ENCODE data around the gene FAM222B.
"Not testable (repeated sequence)": the region's sequence is repeated elsewhere in the genome, so short reads cannot be mapped to it uniquely, and the experiment has no call there.

The FAM222B gene

DNA sequence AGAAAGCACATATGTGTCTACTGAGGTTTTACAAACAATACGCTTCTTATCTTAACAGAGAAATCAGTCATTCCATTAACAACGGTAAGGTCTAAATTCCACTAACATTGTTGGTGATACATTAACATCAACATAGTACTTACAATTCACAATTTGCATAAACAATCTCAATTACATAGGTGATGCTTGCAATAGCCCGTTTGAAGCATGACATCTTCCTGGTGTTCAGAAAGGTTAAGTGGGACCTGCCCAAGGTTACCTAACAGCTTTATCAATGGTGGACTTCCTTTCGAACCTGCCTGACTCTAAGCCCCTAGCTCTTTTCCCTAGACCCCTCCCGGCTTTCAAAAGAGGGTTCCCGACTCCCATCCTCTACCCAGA lies 699 bp downstream of the FAM222B start:
- DNase-seq (ENCODE audit: low read depth in 3 of 3), result no peak

DNA sequence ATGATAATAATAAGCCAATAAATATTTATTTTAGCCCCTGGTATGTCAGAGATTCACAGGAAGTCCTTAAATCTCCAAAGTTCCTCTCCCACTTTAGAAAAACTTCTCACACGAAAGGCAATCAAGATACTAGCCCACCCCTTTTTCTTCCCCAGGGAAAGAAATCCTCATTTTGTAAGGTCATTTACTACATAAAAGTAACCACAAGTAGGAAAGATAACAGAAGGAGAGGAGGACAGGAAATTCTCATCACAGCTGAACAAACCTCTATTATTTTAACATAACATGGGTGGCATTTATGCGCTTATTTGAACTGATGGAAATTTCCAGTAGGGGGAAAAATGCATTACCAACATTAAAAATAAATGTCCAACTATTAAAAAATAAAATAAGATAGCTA lies 3.4 kb downstream of the FAM222B start:
- no peak for DNase-seq (ENCODE audit: low read depth in 3 of 3)

DNA sequence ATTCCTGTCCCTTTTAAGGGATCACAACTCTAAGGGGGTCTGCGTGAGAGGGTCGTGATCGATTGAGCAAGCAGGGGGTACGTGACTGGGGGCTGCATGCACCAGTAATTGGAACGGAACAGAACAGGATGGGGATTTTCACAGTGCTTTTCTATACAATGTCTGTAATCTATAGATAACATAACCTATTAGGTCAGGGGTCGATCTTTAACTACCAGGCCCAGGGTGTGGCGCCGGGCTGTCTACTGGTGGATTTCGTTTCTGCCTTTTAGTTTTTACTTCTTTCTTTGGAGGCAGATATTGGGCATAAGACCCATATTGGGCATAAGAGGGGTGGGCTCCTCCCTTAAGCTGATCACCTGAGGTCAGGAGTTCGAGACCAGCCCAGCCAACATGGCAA lies 6.0 kb downstream of the FAM222B start:
- DNase-seq (ENCODE audit: low read depth in 3 of 3), result not testable (repeated sequence)

DNA sequence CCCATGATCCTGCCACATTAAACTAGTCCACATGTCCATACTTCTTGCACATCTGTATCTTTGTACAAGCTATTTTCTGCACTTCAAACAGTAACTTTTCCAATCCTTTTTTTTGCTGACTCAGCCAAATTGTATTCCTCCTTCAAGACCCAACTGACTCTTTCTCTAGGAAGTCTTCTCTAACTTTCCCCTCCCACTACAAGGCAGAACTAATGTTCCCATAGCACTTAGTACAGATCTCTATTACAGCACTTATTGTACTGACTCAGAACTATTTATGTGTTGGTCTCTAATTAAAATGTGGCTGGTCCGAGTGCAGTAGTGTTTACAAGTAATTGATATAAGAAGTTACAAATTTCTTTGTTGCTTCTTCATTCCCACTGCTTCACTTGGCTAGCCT lies 8.2 kb downstream of the FAM222B start:
- no peak for DNase-seq (ENCODE audit: low read depth in 3 of 3)

DNA sequence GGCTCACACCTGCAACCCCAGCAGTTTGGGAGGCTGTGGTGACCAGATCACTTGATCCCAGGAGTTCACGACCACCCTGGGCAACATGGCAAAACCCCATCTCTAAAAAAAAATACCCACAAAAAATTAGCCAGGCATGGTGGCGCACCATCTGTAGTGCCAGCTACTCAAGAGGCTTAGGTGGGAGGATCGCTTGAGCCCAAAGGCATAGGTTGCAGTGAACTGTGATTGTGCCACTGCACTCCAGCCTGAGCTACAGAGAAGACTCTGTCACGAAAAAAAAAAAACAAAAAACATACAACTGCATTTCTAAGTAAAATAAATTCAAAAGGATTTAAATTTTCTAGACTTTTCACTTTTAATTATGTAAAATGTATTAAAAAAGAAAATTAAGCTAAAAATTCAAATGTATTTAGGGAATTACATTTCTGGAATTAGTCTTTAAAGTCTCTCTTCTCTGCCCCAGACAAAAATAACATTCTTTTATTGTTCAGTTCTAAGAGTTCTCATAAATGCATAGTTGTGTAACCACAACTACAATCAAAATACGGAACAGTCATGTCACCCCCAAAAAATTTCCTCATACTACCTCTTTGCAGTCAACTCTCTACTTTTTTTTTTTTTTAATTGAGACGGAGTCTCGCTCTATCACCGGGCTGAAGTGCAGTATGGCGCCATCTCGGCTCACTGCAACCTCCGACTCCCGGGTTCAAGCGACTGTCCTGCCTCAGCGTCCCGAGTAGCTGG lies 14.1 kb downstream of the FAM222B start:
- no peak for DNase-seq (ENCODE audit: low read depth in 3 of 3)

DNA sequence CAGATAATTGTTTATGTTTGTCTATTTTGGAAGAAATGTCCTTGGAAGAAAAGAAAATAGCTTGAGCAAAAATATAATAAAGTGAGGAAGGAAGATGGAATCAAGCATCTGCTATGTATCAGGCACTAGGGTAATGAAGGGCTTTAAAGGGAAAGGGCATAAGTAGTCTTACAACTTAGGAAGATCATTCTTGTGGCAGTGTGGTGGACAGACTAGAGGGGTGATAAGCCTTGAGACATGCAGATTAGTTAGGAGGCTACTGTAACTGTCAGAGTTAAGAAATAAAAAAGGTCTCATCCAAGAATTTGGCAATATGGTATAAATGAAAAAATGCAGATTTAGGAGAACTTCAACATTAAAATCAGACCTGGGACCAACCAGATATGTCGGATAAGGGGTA lies 14.9 kb downstream of the FAM222B start:
- no peak for DNase-seq (ENCODE audit: low read depth in 3 of 3)

DNA sequence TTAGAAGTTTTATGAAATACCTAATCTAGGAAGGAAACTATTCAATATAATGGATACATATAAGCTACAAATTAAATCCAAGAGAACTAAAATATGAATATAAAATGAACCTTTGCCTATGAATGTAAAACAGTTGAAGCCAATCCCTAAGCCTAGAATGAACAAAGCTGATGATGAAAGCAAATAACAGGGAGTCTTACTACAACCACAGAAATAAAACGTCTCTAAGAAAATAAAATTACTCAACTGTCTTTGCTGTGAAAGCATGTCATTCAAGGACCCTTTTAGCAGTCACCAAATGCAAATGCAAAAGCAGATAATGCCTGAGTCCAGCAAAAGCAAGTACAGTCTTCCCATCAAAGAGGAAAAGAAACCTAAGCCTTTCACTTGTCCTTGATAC lies 23.0 kb downstream of the FAM222B start:
- no peak for DNase-seq (ENCODE audit: low read depth in 3 of 3)

DNA sequence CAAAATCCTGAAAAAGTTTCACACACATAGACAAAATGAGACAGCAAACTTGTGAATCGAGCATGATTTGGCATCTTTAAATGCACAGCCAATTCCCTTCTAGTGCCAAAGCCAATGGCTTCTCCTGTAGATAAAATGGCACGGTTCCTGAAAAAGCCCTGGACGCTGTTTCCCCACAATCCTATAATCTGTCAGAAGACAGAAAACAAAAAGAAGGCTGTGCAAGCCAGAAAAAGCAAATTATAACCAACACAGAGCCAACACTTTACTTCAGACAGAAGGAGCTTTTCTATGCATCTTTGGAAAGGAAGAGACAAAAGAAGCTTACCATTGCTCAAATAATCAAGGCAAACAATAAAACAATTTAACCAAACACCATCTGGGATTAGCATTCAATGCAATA lies 23.8 kb downstream of the FAM222B start:
- no peak for DNase-seq (ENCODE audit: low read depth in 3 of 3)

DNA sequence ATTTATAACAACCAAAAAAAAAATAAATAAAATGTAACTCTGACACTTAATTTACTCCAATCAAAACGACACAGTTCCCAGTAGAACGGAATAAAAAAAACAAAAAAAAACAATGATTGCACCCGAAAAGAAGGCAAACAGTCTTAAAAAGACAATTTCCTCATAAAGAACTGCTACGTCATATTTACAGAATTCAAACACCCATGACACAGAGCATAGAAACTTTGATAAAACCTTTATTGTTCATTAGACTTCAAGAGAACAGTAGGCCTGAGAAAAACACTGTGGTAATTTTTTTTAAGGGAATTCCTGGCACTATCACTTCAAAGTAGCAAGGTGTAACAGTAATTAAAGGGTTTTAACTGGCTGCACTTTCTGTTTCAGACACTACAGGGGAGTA lies 26.1 kb downstream of the FAM222B start:
- DNase-seq (ENCODE audit: low read depth in 3 of 3), result no peak

DNA sequence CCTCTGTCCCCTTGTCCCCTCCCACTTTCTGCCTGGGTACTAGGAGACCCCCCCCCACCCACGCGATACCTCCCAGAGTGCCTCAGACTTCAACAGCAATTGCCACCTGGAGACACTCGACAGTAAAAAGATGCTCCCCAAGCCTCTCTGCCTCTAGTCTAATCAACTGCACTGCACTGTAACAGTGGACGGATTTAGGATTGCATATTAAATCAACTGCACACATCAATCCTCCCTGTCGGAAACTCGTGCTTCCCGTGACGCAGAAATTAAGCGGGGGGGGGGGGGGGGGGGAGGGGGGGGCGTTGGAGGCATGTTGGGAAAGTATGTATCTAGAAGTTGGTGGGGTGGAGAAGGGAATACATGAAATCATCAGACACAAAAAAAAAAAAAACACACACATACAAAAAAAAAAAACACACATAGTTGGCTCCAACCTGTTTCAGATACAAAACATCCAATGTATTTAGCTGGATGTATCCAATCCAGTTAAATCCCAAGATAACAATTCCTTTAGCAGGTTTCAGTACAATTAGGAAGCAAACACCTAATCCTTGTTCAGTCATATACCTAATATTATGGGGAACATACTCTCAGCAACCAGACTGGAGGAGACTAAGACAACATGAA lies 29.7 kb downstream of the FAM222B start:
- no peak for DNase-seq (ENCODE audit: low read depth in 3 of 3)

DNA sequence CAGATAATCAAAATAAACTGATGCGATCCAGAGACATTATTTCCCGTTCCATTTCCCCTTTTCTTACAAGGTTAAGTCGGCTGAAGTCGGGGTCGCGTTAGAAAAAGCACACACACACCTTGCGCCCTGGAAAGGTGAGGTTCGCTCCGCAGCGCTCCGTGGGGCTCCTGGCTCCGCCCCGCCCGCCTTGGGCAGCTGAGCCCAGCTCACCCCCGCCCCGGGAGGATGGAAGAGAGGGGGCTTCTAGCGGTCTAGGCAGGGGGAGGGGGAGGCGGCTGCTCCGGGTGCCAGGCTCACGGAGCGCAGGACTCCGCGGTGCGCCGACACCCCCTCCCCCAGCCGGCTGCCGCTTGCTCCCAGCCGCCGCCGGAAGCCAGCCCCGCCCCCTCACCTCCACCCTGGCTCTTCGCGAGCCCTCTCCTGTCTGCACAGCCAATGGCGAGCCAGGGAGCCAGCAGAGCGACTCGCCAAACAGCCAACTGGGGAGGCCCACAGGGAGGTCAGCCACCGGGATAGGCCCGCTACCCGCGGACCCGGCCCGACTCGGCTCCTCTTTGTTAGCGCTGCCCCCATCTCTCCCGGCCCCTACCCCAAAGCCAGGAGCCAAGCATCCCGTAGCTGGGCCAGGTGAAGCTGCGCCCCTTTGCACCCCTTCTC lies 30.4 kb downstream of the FAM222B start:
- peak; percentile 95 to 98 (median 96) for DNase-seq (ENCODE audit: low read depth in 3 of 3)

DNA sequence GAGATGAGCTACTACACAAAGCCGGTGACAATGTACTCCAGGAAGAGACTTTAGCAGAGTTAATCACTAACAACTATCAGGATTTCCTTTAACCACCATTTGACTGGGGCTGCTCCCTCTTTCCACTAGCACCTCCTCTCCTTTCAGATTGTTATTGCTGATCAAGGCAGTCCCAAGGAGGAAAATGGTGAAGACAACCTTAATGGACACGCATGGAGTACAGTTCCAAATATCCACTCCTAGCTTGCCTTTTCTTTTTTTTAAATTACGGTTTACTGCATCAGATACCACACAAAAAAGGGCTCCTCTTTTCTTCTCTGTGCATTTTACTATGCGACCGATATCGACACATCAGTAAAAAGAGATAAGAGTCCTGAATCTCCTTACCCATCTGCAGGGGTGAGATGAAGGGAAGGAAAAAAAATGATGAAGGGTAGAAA lies 30.9 kb downstream of the FAM222B start:
- no peak for DNase-seq (ENCODE audit: low read depth in 3 of 3)

DNA sequence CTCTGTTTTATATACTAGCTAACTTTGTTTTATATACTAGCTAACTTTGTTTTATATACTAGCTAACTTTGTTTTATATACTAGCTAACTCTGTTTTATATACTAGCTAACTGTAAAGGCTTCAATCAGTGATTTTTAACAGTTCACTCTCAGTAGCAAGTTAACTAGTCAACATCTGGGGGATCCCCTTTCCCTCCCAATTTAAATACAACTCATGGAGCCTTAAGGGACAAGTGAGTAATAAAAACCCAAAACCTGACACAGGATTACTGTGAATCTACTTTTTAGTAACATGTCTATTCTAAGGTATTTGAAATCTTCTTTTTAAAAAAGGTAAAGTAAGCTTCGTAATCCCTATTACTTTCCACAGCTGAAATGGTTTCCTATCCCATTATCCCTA lies 32.2 kb downstream of the FAM222B start:
- no peak for DNase-seq (ENCODE audit: low read depth in 3 of 3)

DNA sequence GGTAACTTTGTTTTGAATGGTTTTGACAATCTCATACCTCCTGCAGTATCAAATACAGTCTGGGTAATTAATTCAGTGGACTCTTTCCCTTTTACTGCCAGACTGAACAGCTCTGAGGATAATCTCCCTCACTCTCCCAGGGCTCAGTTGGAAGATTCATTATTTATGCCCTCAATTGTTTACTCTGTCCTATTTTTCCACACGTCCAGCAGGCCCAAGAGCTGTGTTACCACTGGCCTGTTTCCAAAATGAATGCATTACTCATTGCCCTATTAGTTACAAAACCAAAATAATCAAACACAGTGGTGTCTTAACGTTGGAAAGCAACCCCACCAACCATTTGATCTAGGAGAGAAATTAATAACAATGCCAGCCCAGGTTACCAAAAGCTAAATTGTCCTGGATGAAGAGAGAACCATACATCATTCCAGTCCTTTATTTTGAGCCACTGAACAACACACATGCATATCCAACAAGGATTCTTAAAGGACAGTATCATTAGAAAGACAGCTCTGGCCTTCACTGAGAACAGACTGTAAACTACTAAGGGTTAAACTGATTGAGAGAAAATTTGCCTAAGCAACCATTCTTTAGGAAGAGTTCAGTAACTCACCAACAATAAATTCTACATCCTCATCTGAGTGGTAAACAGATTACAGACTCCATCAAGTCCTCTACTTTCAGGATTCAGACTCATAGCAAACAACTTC lies 34.5 kb downstream of the FAM222B start:
- DNase-seq (ENCODE audit: low read depth in 3 of 3), result no peak

DNA sequence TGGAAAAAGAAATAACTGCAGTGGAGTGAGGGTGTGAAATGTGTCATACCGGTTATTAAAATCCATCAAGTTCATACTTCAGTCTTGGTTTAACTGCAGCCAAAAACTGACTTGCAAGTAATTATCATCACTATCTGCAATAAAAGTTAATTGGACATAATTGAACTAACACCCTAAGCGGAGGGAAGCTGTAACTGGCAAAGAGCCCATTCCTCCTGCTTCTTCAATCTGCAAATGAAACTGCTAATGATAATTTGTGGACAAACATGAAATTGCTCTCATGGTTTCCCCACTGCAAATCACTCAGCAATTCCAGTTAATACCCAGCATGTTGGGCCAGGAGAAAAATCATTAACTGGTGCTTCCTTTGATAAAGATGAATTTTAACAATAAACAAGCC lies 46.5 kb downstream of the FAM222B start:
- no peak for DNase-seq (ENCODE audit: low read depth in 3 of 3)

DNA sequence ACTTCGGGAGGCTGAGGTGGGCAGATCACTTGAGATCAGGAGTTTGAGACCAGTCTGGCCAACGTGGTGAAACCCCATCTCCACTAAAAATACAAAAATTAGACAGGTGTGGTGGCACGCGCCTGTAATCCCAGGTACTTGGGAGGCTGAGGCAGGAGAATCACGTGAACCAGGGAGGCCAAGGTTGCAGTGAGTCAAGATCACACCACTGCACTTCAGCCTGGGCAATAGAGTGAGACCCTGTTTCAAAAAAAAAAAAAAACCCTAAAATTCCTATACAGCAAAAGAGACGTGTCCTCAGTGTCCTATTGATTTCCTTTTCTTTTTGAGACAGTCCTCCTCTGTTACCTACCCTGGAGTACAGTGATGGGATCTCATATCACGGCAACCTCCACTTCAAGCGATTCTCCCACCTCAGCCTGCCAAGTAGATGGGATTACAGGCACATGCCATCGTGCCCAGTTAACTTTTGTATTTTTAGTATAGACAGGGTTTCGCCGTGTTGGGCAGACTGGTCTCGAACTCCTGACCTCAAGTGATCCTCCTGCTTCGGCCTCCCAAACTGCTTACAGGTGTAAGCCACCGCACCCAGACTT lies 47.6 kb downstream of the FAM222B start:
- not testable (repeated sequence) for DNase-seq (ENCODE audit: low read depth in 3 of 3)

DNA sequence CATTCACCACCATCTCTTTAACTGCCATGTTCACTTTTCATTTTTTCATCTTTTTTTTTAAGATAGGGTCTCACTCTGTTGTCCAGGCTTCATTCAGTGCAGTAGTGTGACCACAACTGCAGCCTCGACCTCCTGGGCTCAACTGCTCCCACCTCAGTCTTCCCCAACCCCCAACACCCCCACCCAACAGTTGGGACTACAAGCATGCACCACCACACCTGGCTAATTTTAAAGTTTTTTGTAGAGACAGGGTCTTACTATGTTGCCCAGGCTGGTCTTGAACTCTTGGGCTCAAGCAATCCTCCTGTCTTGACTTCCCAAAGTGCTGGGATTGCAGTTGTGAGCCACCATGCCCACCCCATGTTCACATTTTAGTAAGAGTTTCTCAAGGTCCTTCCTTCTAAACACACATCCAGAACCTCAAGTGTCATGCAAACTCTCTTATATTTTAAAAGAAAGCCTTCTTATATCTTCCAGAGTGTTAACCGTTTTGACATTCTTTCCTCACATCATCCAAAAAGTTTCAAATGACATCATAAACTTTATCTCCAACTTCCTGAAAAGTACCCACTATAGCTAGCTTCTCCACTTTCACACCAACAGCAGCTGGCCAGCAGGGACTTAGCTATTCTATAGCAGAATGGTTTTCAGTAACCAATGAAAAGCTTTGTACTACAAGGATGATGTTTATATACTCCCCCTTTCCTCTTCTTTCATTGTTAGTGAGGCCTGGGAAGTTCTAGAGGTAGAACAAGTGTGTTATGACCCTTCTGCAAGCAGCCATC lies 49.5 kb downstream of the FAM222B start:
- no peak for DNase-seq (ENCODE audit: low read depth in 3 of 3)

DNA sequence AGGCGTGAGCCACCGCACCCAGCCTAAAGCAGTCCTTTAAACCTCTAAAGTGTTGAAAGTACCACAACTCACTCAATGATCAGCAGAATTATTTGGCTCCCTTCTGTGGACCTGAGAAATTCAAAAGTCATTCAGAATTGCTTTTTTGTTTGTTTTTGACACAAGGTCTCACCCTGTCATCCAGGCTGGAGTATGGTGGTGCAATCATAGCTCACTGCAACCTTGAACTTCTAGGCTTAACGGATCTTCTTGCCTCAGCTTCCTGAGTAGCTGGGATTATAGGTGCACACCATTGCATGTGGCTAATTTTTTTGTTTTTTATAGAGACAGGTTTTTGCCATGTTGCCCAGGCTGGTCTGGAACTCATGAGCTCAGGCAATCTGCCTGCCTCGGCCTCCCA lies 54.5 kb downstream of the FAM222B start:
- DNase-seq (ENCODE audit: low read depth in 3 of 3), result no peak

DNA sequence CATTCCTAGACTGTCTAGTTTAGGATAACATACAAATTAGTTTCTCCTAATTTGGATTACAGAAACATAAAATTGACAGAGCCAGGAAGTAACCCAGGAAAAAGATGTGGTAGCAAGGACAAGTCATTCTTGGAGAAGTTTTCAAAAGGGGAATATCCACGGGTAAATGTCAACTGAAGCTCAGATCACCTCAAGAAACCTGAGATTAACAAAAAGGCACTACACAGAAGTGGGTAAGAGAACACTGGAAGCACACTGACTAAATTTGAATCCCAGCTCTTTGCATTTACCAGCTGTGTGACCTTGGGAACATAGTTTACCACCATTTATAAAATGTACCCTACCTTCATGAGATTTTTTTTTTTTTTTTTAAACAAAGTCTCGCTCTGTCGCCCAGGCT lies 59.4 kb downstream of the FAM222B start:
- no peak for DNase-seq (ENCODE audit: low read depth in 3 of 3)

DNA sequence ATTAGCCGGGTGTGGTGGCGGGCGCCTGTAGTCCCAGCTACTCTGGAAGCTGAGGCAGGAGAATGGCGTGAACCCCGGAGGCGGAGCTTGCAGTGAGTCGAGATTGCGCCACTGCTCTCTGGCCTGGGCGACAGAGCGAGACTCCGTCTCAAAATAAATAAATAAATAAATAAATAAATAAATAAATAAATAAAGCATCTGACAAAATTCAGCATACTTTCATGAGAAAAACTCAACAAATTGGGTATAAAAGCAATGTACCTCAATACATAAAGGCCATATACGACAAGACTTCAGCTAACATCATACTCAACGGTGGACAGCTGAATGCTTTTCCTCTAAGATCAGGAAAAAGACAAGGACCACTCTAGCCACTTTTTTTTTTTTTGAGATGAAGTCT lies 63.0 kb downstream of the FAM222B start:
- not testable (repeated sequence) for DNase-seq (ENCODE audit: low read depth in 3 of 3)

DNA sequence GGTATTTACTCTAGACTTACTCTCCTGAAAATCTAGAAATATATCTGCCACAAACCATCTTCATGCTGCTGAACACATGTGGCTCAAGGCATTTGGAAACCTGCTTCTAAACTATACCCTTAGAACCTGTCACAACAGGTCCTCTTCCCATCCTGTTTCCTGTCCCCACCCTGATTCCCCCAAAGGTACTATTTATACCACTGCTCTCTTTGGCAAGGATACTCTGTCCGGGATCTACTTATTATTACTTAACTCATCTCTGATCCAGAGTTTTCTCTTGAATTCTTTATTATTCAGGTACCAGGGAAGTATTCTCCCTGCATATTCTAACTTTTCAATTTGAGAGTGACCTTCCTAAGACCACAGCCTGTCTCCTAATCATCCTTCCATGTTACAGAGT lies 65.4 kb downstream of the FAM222B start:
- no peak for DNase-seq (ENCODE audit: low read depth in 3 of 3)

Data from stimulated activated CD4-positive, alpha-beta T cell treated with anti-CD3 and anti-CD28 coated beads, TNF-alpha, amount 100 ng/mL, for 48 hours (primary cell).